ENCODE measurements around the gene ZNF433. TPM values are rescaled to one million over a fixed set of nuclear protein-coding genes. Genes with fewer than 3 reads are reported as not detected.

Gene ZNF433
- total and polyA plus RNA-seq, 2 donors (not counting 3 experiments of a cell fraction or from before 2014, with no cell fraction given) = 1.8 to 2.1 TPM

GRCh38 chr19:11970174-11970573 lies 65.3 kb downstream of the ZNF433 start:
- ChIA-PET POLR2A (no interaction called here), CTCF (no interaction called here)
- no peak for DNase-seq (ENCODE audit: low read depth, low spot score)
- H3K9me1 ChIP-seq (replicated peaks; ENCODE audit: control insufficient read depth, extremely low read depth, insufficient read depth, low read length) = no peaks in the 10 kb centered on the region
- no peak overlapping the region for H3K27ac ChIP-seq (ENCODE audit: insufficient read depth, low read depth, low read length)
- no peak overlapping the region for H3K4me3 ChIP-seq (replicated peaks in 1 of 3; ENCODE audit: insufficient read depth in 1 of 3, low read depth in 1 of 3, low read length in 3 of 3)
- no peaks in the 10 kb centered on the region for H3K27me3 ChIP-seq (ENCODE audit: control insufficient read depth in 2 of 2, insufficient read depth in 2 of 2, low read length in 2 of 2)
- BruUV-seq (replicated peaks) = no TSS peak
- H3K9me3 ChIP-seq (replicated peaks; ENCODE audit: control insufficient read depth, insufficient read depth, low read length) = no peaks in the 10 kb centered on the region
- H3K9ac ChIP-seq (replicated peaks; ENCODE audit: extremely low read depth, insufficient read depth, low read length) = no peak overlapping the region
- dilution Hi-C loops (cut with MboI; ENCODE audit: extremely low pct_ligation_motif_present, low sequenced_read_pairs) (no loop called here), intact Hi-C loops (cut with micrococcal nuclease) (no loop called here)
- no peaks in the 10 kb centered on the region for H4K20me1 ChIP-seq (replicated peaks; ENCODE audit: control insufficient read depth, extremely low read depth, insufficient read depth, low read length)
- no peaks in the 10 kb centered on the region for H3K79me2 ChIP-seq (ENCODE audit: control insufficient read depth, insufficient read depth, low read length)
- FAIRE-seq = no peak
- no peaks in the 10 kb centered on the region for H3K36me3 ChIP-seq (ENCODE audit: control insufficient read depth in 2 of 2, extremely low read depth in 1 of 2, insufficient read depth in 2 of 2, low read length in 2 of 2)
- TF ChIP-seq POLR2A (IDR thresholded peaks at IDR 0.05; ENCODE audit: low read depth, low read length) (no peak), MAX (IDR thresholded peaks at IDR 0.05; ENCODE audit: insufficient read depth, insufficient read length) (no peak), GATA2 (IDR thresholded peaks at IDR 0.05; ENCODE audit: insufficient read depth, insufficient read length, low read depth, low read length) (no peak), CTCF (IDR thresholded peaks at IDR 0.05; ENCODE audit: extremely low read depth in 1 of 2, insufficient read depth in 1 of 2, low read depth in 1 of 2, low read length in 2 of 2) (no peak)
- no peak overlapping the region for H2AFZ ChIP-seq (ENCODE audit: low read depth, low read length)
- no peak overlapping the region for H3K4me2 ChIP-seq (ENCODE audit: insufficient read depth, low read length)
- no peaks in the 10 kb centered on the region for H3K4me1 ChIP-seq (ENCODE audit: control insufficient read depth, extremely low read depth, insufficient read depth, low read length)

- no peaks in the 10 kb centered on the region for H3K79me2 ChIP-seq (ENCODE audit: control insufficient read depth, insufficient read depth, low read length)
- POLR2A ChIA-PET = no interaction called here
- H3K27ac ChIP-seq (ENCODE audit: insufficient read depth, low read depth, low read length) = no peak within 1 kb of the TSS
- peak; percentile 48 for DNase-seq (ENCODE audit: low read depth, low spot score)
- H3K4me2 ChIP-seq (ENCODE audit: insufficient read depth, low read length) = peak within 1 kb of the TSS; percentile 72
- H4K20me1 ChIP-seq (replicated peaks; ENCODE audit: control insufficient read depth, extremely low read depth, insufficient read depth, low read length) = no peaks in the 10 kb centered on the region
- TF ChIP-seq JUN (IDR thresholded peaks at IDR 0.05; ENCODE audit: borderline replicate concordance, insufficient read depth, insufficient read length, low read depth) = no peak
- TF ChIP-seq EZH2 (IDR thresholded peaks at IDR 0.05; ENCODE audit: borderline replicate concordance, low read depth, low read length, severe bottlenecking) = no peak
- no peak for TF ChIP-seq POLR2A (IDR thresholded peaks at IDR 0.05; ENCODE audit: low read depth, low read length)
- H3K9ac ChIP-seq (replicated peaks; ENCODE audit: extremely low read depth, insufficient read depth, low read length) = no peak within 1 kb of the TSS
- H3K27me3 ChIP-seq (ENCODE audit: control insufficient read depth in 2 of 2, insufficient read depth in 2 of 2, low read length in 2 of 2) = no peaks in the 10 kb centered on the region
- peak within 1 kb of the TSS; percentile 89 for H2AFZ ChIP-seq (ENCODE audit: low read depth, low read length)
- H3K9me1 ChIP-seq (replicated peaks; ENCODE audit: control insufficient read depth, extremely low read depth, insufficient read depth, low read length) = no peaks in the 10 kb centered on the region
- H3K4me1 ChIP-seq (ENCODE audit: control insufficient read depth, extremely low read depth, insufficient read depth, low read length) = no peaks in the 10 kb centered on the region
- peak; percentile 80 for FAIRE-seq
- H3K4me3 ChIP-seq (replicated peaks in 1 of 3; ENCODE audit: insufficient read depth in 1 of 3, low read depth in 1 of 3, low read length in 3 of 3) = peak within 1 kb of the TSS; percentile 24 to 66 (median 51)
- BruUV-seq (replicated peaks) = no TSS peak
- no peaks in the 10 kb centered on the region for H3K9me3 ChIP-seq (replicated peaks; ENCODE audit: control insufficient read depth, insufficient read depth, low read length)
- dilution Hi-C loops (cut with MboI; ENCODE audit: extremely low pct_ligation_motif_present, low sequenced_read_pairs) = no loop called here
- intact Hi-C loops (cut with micrococcal nuclease) = loop anchor here (1.0 kb wide), 2 partner anchors 22 to 176 kb away; no protein-coding TSS in a partner anchor
- CTCF ChIA-PET = no interaction called here
- H3K36me3 ChIP-seq (ENCODE audit: control insufficient read depth in 2 of 2, extremely low read depth in 1 of 2, insufficient read depth in 2 of 2, low read length in 2 of 2) = no peaks in the 10 kb centered on the region
Observed at GRCh38 chr19:11964858-11965645, 70.4 kb downstream of the ZNF433 start, which contains the start of gene ZNF763. ZNF763 (plus strand) TSS chr19:11965040; CDS start chr19:11965209, 169 bp downstream.
